NCI-H146 (cell line): ENCODE data around the gene TUSC2.
"Not testable (repeated sequence)": the region's sequence is repeated elsewhere in the genome, so short reads cannot be mapped to it uniquely, and the experiment has no call there.

Source experiments
- DNase-seq: peaks from one replicate; lab custom pipeline; 2025; lab: John Stamatoyannopoulos, UW

The TUSC2 gene

GRCh38 chr3:50317300-50317699 lies 10.7 kb downstream of the TUSC2 start:
- DNase-seq, result no peak

- no peak for DNase-seq
These were observed 11.3 kb downstream of the TUSC2 start for GRCh38 chr3:50316657-50317242.

GRCh38 chr3:50314816-50315215 lies 13.2 kb downstream of the TUSC2 start:
- no peak for DNase-seq

- no peak for DNase-seq
These were observed 13.7 kb downstream of the TUSC2 start for GRCh38 chr3:50314342-50314741.

GRCh38 chr3:50312041-50312440 lies 16.0 kb downstream of the TUSC2 start:
- not testable (repeated sequence) for DNase-seq

- DNase-seq, result no peak
These were observed 23.4 kb downstream of the TUSC2 start for GRCh38 chr3:50304601-50305000.

GRCh38 chr3:50303013-50303815 lies 24.8 kb downstream of the TUSC2 start, which contains the start of gene HYAL1:
HYAL1 (minus strand) TSS chr3:50303574; CDS start chr3:50302956, 618 bp downstream.
- DNase-seq, result no peak

- no peak for DNase-seq
These were observed 25.7 kb downstream of the TUSC2 start for GRCh38 chr3:50302095-50303012.

GRCh38 chr3:50300681-50301254 lies 27.3 kb downstream of the TUSC2 start:
- no peak for DNase-seq

- no peak for DNase-seq
These were observed 27.9 kb downstream of the TUSC2 start for GRCh38 chr3:50299929-50300680.

- no peak for DNase-seq
These were observed 28.4 kb downstream of the TUSC2 start for GRCh38 chr3:50299638-50299928.

GRCh38 chr3:50298836-50299637 lies 29.0 kb downstream of the TUSC2 start, which contains the start of the genes HYAL3 and NAA80:
HYAL3 (minus strand) TSS chr3:50299405; CDS start chr3:50295602, 3,803 bp downstream.
NAA80 (minus strand) TSS chr3:50299405; CDS start chr3:50297463, 1,942 bp downstream.
- DNase-seq, result peak; percentile 97

GRCh38 chr3:50297896-50298725 lies 29.9 kb downstream of the TUSC2 start:
- DNase-seq, result no peak

GRCh38 chr3:50297384-50297775 lies 30.6 kb downstream of the TUSC2 start:
- DNase-seq, result no peak

GRCh38 chr3:50296721-50297383 lies 31.2 kb downstream of the TUSC2 start:
- DNase-seq, result no peak

- DNase-seq, result no peak
These were observed 32.2 kb downstream of the TUSC2 start for GRCh38 chr3:50295553-50296431.

- no peak for DNase-seq
These were observed 33.3 kb downstream of the TUSC2 start for GRCh38 chr3:50294492-50295403.
